ENCODE measurements around the gene ABRACL. TPM values are rescaled to one million over a fixed set of nuclear protein-coding genes. Genes with fewer than 3 reads are reported as not detected.

The ABRACL gene
- total RNA-seq, 1 donor from 2014 or later = 33.2 TPM

GRCh38 chr6:138999949-139000725, 28.4 kb upstream of the ABRACL start:
- Mint-ChIP-seq H3K27me3 (ENCODE audit: unreplicated experiment) (no peaks in the 10 kb centered on the region), H3K9me3 (ENCODE audit: unreplicated experiment) (no peaks in the 10 kb centered on the region), H3K36me3 (ENCODE audit: unreplicated experiment) (no peaks in the 10 kb centered on the region), H3K27ac (ENCODE audit: unreplicated experiment) (no peak overlapping the region), H3K4me1 (ENCODE audit: low read depth, unreplicated experiment) (no peaks in the 10 kb centered on the region), H3K4me3 (ENCODE audit: unreplicated experiment) (no peak overlapping the region)
- TF ChIP-seq, protein P1, sequence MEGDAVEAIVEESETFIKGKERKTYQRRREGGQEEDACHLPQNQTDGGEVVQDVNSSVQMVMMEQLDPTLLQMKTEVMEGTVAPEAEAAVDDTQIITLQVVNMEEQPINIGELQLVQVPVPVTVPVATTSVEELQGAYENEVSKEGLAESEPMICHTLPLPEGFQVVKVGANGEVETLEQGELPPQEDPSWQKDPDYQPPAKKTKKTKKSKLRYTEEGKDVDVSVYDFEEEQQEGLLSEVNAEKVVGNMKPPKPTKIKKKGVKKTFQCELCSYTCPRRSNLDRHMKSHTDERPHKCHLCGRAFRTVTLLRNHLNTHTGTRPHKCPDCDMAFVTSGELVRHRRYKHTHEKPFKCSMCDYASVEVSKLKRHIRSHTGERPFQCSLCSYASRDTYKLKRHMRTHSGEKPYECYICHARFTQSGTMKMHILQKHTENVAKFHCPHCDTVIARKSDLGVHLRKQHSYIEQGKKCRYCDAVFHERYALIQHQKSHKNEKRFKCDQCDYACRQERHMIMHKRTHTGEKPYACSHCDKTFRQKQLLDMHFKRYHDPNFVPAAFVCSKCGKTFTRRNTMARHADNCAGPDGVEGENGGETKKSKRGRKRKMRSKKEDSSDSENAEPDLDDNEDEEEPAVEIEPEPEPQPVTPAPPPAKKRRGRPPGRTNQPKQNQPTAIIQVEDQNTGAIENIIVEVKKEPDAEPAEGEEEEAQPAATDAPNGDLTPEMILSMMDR (IDR thresholded peaks at IDR 0.05; ENCODE audit: partially characterized antibody, unreplicated experiment) = no peak
- DNase-seq = no peak

DNA sequence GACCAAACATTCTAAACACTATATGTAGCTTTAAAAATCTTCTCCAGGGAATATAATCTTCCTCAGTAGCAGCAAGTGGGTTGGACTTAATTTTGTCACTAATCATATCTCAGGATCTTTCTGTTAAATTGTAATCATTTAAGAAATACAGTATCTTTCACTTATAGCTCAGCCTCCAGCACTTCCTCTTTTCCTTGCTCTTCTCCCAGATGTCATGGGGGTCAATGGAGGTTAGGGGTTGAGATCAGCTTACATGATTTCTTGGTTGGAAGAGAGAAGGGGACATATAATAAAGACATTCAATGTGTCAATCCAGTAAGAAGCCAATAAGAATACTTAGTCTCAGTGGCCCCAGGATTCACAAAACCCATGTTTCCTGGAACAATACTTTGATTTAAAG, 24.8 kb upstream of the ABRACL start:
- Mint-ChIP-seq H3K9me3 (ENCODE audit: unreplicated experiment) (peaks cover 2% of the 10 kb centered on the region), H3K27ac (ENCODE audit: unreplicated experiment) (no peak overlapping the region), H3K4me1 (ENCODE audit: low read depth, unreplicated experiment) (no peaks in the 10 kb centered on the region), H3K4me3 (ENCODE audit: unreplicated experiment) (no peak overlapping the region), H3K27me3 (ENCODE audit: unreplicated experiment) (peaks cover 2% of the 10 kb centered on the region), H3K36me3 (ENCODE audit: unreplicated experiment) (no peaks in the 10 kb centered on the region)
- TF ChIP-seq, protein P1 (IDR thresholded peaks at IDR 0.05; ENCODE audit: partially characterized antibody, unreplicated experiment) = no peak
- DNase-seq = no peak

GRCh38 chr6:139006477-139006876, 22.1 kb upstream of the ABRACL start:
- no peak for DNase-seq
- Mint-ChIP-seq H3K27me3 (ENCODE audit: unreplicated experiment) (peaks cover 5% of the 10 kb centered on the region), H3K4me1 (ENCODE audit: low read depth, unreplicated experiment) (no peaks in the 10 kb centered on the region), H3K36me3 (ENCODE audit: unreplicated experiment) (no peaks in the 10 kb centered on the region), H3K9me3 (ENCODE audit: unreplicated experiment) (peaks cover 2% of the 10 kb centered on the region), H3K27ac (ENCODE audit: unreplicated experiment) (no peak overlapping the region), H3K4me3 (ENCODE audit: unreplicated experiment) (no peak overlapping the region)
- TF ChIP-seq, protein P1 (IDR thresholded peaks at IDR 0.05; ENCODE audit: partially characterized antibody, unreplicated experiment) = no peak

DNA sequence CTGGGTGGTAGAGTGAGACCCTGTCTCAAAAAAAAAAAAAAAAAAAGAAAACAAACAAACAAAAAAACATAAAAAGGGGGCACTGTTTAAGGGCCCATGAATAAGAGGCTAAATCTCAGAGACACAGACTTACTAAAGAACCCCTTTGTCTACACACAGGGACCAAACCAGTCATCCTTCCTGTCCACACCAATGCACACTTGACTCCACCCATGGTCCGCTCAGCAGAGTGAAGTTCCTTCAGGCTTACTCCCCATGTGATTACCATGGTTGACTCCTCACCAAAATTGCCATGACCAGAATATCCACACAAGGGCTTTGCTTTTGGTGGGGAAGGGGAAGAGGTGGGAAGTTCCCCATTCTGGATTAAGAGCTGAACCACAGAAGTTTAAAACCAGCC, 21.1 kb upstream of the ABRACL start:
- Mint-ChIP-seq H3K4me3 (ENCODE audit: unreplicated experiment) (no peak overlapping the region), H3K27me3 (ENCODE audit: unreplicated experiment) (peaks cover 5% of the 10 kb centered on the region), H3K27ac (ENCODE audit: unreplicated experiment) (no peak overlapping the region), H3K4me1 (ENCODE audit: low read depth, unreplicated experiment) (no peaks in the 10 kb centered on the region), H3K36me3 (ENCODE audit: unreplicated experiment) (no peaks in the 10 kb centered on the region), H3K9me3 (ENCODE audit: unreplicated experiment) (peaks cover 2% of the 10 kb centered on the region)
- TF ChIP-seq, protein P1 (IDR thresholded peaks at IDR 0.05; ENCODE audit: partially characterized antibody, unreplicated experiment) = no peak
- no peak for DNase-seq

DNA sequence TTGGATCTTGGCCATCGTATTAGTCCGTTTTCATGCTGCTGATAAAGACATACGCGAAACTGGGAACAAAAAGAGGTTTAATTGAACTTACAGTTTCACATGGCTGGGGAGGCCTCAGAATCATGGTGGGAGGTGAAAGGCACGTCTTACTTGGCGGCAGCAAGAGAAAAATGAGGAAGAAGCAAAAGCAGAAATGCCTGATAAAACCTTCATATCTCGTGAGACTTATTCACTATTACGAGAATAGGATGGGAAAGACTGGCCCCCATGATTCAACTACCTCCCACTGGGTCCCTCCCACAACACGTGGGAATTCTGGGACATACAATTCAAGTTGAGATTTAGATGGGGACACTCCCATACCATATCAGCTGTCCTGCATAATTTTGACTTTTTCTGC, 20.4 kb upstream of the ABRACL start:
- Mint-ChIP-seq H3K36me3 (ENCODE audit: unreplicated experiment) (no peaks in the 10 kb centered on the region), H3K27ac (ENCODE audit: unreplicated experiment) (no peak overlapping the region), H3K27me3 (ENCODE audit: unreplicated experiment) (peaks cover 5% of the 10 kb centered on the region), H3K4me3 (ENCODE audit: unreplicated experiment) (no peak overlapping the region), H3K4me1 (ENCODE audit: low read depth, unreplicated experiment) (no peaks in the 10 kb centered on the region), H3K9me3 (ENCODE audit: unreplicated experiment) (peaks cover 2% of the 10 kb centered on the region)
- TF ChIP-seq, protein P1 (IDR thresholded peaks at IDR 0.05; ENCODE audit: partially characterized antibody, unreplicated experiment) = no peak
- DNase-seq = no peak

All from glutamatergic neuron (in vitro differentiated cells).